GM03348 (cell line): ENCODE measurements around the gene GLT8D2.

Source experiments
- DNase-seq: peaks from one replicate; pipeline ENCODE4 v3.0.0; 2012; ENCODE audit warnings: low spot score

Gene GLT8D2, protein sequence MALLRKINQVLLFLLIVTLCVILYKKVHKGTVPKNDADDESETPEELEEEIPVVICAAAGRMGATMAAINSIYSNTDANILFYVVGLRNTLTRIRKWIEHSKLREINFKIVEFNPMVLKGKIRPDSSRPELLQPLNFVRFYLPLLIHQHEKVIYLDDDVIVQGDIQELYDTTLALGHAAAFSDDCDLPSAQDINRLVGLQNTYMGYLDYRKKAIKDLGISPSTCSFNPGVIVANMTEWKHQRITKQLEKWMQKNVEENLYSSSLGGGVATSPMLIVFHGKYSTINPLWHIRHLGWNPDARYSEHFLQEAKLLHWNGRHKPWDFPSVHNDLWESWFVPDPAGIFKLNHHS

DNA sequence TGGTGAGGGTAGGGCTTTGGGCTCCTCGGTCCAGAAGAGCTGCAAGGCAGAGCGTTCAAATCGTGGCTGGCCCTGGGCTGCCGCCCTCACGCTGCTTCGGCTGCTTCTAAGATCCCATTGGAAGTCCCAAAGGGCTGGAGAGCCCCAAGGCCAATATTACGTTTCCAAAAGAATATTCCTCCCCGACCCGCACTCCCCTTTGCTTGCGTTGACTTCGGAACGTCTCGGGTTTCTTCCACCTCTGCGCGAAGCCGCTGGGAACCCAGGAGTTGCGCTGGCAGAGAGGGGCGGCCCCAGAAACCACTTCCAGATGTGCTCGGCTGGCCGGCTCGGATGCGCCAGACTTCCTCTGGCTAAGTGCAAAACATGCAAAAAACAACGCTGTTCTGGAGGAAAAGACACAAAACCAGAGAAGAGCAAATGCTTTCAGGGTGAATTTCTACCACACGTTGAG is at the start of gene GLT8D2:
TSS of gene GLT8D2 (minus strand) at position 285 of the 454 bp plus-strand sequence. CDS start 30,539 bp downstream, outside the sequence.
- peak; percentile 89 for DNase-seq

DNA sequence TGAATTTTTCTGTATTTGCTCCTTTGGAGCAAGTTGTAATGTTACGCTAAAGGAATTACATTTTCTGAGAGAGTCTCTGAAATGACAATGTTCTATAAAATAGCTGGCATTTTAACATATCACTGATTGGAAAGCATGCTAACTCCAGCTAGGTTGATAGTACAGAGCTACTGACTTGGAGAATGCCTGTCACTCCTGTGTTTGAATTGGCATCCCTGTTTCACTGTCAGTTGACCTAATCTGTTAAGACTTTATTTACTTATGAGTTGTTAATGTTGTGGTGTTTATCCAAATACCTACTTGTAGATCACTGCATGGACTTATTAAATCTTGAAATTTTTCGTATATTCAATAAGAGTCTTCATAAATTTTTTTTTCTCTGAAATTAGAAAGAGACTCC is 48.0 kb upstream of the GLT8D2 start:
- no peak for DNase-seq

DNA sequence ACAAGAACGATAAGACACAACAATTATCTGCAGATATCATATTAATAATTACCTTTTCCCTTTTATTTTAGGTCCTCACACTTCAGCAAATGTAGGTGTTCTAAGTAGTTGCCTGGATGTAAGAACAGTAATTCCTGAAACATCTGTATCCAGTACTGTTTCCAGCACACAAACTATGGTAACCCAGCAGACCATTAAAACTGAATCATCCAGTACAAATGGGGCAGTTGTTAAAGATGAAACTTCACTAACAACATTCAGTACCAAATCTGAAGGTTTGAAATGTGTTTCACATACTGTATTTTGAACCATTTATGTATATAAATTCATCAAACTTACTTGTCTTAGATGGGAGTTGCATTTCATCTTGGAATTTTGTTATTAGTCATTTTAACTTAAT is 45.3 kb upstream of the GLT8D2 start:
- DNase-seq: no peak

DNA sequence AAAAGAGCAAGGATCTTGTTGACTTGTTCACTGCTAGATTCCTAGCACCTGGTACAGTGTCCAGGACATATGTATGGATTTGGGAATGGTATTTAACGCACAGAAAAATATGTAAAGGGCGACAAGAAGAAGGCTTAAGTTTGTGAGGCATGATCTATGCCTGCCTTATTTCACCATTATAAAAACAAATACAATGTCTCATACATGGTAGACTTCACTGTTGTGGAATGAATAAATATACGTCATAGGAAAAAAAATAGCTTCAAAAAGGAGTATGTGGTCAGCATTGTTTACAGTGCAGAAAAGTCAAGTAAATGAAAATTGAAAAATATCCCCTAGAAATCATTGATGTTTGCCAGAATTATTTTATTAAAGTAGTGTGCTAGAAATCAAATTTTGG is 44.3 kb upstream of the GLT8D2 start:
- no peak for DNase-seq

DNA sequence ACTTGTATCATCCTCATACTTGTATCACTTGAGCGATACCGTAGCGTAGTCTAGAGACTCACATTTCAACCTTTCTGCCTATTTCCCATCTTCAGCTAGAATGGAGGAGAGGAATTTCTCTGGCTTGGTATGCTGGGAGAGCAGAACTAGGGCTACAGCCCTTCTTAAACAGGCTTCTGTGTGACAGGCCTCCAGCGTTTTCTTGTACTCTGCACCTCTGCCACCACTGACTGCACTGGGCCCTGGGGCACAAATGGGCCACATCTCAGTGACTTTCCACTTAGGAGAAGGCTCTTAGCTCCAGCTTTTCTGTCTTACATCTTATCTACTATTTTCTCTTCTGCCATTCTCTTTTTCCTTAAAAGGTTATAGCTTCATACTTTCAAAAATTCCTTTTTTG is 41.1 kb upstream of the GLT8D2 start:
- no peak for DNase-seq

- DNase-seq: no peak
These were observed 40.7 kb upstream of the GLT8D2 start for GRCh38 chr12:104090685-104091084.

- no peak for DNase-seq
These were observed 33.9 kb upstream of the GLT8D2 start for GRCh38 chr12:104083769-104084475.

DNA sequence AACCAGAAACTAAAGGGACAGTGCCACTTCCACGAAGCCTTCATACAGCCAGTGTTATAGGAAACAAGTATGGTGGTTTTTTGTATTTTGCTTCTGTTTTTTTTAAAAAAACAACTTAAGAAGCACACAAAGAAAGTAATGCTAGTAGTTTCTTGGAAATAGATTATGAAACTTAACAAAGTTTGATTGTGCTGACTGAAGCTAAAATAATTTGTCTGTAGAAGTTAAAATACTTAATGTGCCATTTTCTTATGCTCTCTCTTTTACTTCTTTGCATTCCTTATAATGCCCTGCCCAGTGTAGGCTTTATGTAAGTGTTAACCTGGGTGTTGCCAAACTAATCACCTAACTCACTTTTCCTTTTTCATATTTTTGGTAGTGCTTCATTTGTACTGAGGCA is 30.8 kb upstream of the GLT8D2 start:
- DNase-seq: no peak

GRCh38 chr12:104079024-104079423 is 29.0 kb upstream of the GLT8D2 start:
- no peak for DNase-seq

DNA sequence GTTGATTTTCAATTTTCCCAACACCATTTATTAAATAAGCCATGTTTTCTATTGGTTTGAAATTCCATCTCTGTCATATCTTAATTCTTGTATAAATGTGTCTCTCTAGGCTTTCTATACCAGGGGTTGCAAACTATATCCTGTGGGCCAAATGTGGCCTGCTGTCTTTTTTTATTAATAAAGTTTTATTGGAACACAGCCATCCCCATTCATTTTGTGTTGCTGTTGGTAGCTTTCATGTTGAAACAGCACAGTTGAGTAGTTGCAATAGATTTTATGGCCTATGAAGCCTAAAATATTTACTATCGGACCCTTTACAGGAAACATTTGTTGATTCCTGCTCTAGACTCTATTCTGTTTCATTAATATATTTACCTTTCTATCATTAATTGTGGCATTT is 23.7 kb upstream of the GLT8D2 start:
- no peak for DNase-seq

- DNase-seq: no peak
These were observed 22.1 kb upstream of the GLT8D2 start for GRCh38 chr12:104072099-104072498.

GRCh38 chr12:104064842-104065427 is 14.9 kb upstream of the GLT8D2 start:
- DNase-seq: peak; percentile 48

- DNase-seq: peak; percentile 99
These were observed 14.2 kb upstream of the GLT8D2 start, which contains the start of gene HCFC2 for GRCh38 chr12:104064031-104064841. TSS of gene HCFC2 (plus strand) at chr12:104064531. CDS start at chr12:104064561, 30 bp downstream.

- no peak for DNase-seq
These were observed 13.7 kb upstream of the GLT8D2 start for GRCh38 chr12:104063712-104064030.

GRCh38 chr12:104060791-104061190 is 10.8 kb upstream of the GLT8D2 start:
- no peak for DNase-seq

DNA sequence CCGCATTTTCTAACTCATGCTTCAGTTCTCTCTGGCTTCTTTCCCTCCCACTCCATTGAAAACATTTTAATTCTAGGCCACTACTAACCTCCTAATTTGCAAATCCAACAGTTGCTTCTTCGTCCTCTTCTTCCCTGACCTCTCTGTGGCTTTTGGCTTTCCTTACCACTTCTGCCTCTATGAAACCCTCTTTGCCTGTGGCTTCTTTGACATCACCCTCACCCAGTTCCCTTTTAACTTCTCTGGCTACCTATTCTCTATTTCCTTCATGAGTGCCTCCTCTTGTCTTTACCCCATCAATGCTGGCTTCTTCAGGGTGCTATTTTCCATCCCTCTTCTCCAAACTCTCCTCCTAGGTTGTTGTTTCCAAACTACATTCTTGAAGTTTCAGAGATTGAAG is 10.0 kb upstream of the GLT8D2 start:
- DNase-seq: no peak

DNA sequence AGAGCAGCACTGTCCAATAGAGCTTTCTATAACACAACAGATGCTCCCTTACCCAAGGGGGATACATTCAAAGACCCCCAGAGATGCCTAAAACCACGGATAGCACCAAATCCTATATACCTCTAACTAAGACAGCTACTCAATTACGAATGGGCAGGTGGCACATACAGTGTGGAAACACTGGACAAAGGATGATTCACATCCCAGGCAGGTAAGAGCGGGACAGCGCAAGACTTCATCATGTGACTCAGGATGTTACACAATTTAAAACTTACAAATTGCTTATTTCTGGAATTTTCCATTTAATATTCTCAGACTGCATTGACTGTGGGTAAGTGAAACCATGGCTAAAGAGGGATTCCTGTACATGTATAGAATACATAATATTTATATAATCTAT is 8.8 kb upstream of the GLT8D2 start:
- no peak for DNase-seq

- peak; percentile 47 for DNase-seq
These were observed 7.8 kb upstream of the GLT8D2 start for GRCh38 chr12:104057771-104058197.

- no peak for DNase-seq
These were observed 6.5 kb upstream of the GLT8D2 start for GRCh38 chr12:104056419-104056972.

GRCh38 chr12:104055686-104056388 is 5.8 kb upstream of the GLT8D2 start:
- DNase-seq: peak; percentile 31

DNA sequence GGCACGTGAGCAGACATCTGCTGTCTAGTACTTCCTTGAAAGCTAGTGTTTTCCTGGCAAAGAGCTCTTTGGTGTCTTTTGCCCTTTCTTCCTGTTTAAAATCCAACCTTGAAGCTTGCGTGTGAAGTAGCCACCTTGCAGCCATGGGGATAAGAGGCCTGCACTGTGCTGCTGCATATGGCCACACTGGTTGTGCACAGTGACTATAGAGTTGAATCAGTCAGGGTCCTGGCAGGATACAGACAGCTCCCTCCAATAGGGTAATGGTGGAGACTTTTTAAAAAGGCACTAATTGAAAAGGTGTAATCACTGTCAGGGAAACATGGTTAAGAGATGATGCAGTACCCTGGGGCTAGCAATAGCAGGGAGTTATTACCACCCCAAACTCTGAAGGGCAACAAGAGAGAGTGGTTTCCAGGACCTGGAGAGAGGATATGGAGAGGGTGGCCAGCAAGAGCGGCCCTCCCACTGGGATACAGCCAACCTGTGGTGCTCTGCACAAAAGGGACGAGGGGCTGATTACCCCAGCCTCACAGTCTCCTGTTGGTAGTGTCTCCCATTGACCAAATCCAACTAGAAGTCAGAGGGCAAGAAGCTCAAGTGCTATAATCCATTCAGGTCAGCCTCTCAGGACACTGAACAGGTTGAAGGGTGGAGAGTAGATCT is 4.8 kb upstream of the GLT8D2 start:
- no peak for DNase-seq
